ENCODE data around the gene RPL38. TPM values are rescaled to one million over a fixed set of nuclear protein-coding genes. Genes with fewer than 3 reads are reported as not detected.

RPL38 gene
- polyA plus RNA-seq, 1 of the 3 experiments (the other 2 are of a cell fraction) = 4,154 TPM

GRCh38 chr17:74212209-74212912 lies 8.9 kb downstream of the RPL38 start (continued):
- TF ChIP-seq REST (IDR thresholded peaks at IDR 0.05; ENCODE audit: low read depth, low read length) = no peak
- TF ChIP-seq USF2 (IDR thresholded peaks at IDR 0.05; ENCODE audit: borderline replicate concordance, low read depth, low read length) = no peak
- TF ChIP-seq NFIC (IDR thresholded peaks at IDR 0.05; ENCODE audit: borderline replicate concordance) = no peak
- TF ChIP-seq TCF12 (IDR thresholded peaks at IDR 0.05) = no peak
- no peak for TF ChIP-seq SIN3A (IDR thresholded peaks at IDR 0.05; ENCODE audit: borderline replicate concordance, low read depth, low read length)
- TF ChIP-seq RFX5 (IDR thresholded peaks at IDR 0.05; ENCODE audit: low read length) = no peak
- TF ChIP-seq MEF2A (IDR thresholded peaks at IDR 0.05; ENCODE audit: borderline replicate concordance, low read depth) = no peak
- TF ChIP-seq TAF1 (IDR thresholded peaks at IDR 0.05; ENCODE audit: borderline replicate concordance, low read depth, low read length) = no peak
- no peak for TF ChIP-seq TEAD4 (IDR thresholded peaks at IDR 0.05; ENCODE audit: borderline replicate concordance, insufficient read depth)
- no peak for TF ChIP-seq GABPA (IDR thresholded peaks at IDR 0.05; ENCODE audit: low read depth)

- Histone ChIP-seq H3K36me3 (replicated peaks in 1 of 2; ENCODE audit: control insufficient read depth in 1 of 2, insufficient read depth in 2 of 2, low read length in 1 of 2) (peaks cover 28 to 29% of the 10 kb centered on the region in 2 experiments), H3K9me3 (no peaks in the 10 kb centered on the region), H3K4me3 (ENCODE audit: low read depth in 2 of 2, low read length in 1 of 2) (peak within 1 kb of the TSS; percentile 55 to 69), H4K20me1 (ENCODE audit: insufficient read depth) (peaks cover 27% of the 10 kb centered on the region), H3K4me1 (ENCODE audit: control insufficient read depth in 1 of 2, insufficient read depth in 2 of 2, low read depth in 1 of 2, low read length in 1 of 2) (peaks cover 4 to 84% of the 10 kb centered on the region in 2 experiments; a peak in 3 of 4 replicates), H3K9me2 (no peaks in the 10 kb centered on the region), H3K4me2 (peak within 1 kb of the TSS; percentile 97), H3K27ac (ENCODE audit: low read depth in 2 of 2, low read length in 1 of 2) (peak within 1 kb of the TSS; percentile 57 to 74), H3F3A (replicated peaks; ENCODE audit: insufficient read depth) (peaks cover 38% of the 10 kb centered on the region), H3K79me2 (ENCODE audit: insufficient read depth) (peaks cover 10% of the 10 kb centered on the region; the same call in 1 of the 2 replicates), H3K9ac (peak within 1 kb of the TSS; percentile 67), H2AFZ (ENCODE audit: low read depth) (peak within 1 kb of the TSS; percentile 93), H3K27me3 (ENCODE audit: insufficient read depth) (no peaks in the 10 kb centered on the region)
- ChIA-PET CTCF (interaction anchor here (0.7 to 2.1 kb wide), 14 partner anchors 9 to 242 kb away, joined by 3 to 10 read pairs (median 4); partner anchors contain the start of gene RPL38), POLR2A (interaction anchor here (0.8 to 1.7 kb wide), 6 partner anchors 9 to 241 kb away, joined by 3 to 7 read pairs (median 4); partner anchors contain the start of gene RPL38)
- peak; percentile 31 for TF ChIP-seq PBX3 (IDR thresholded peaks at IDR 0.05)
- peak; percentile 44; the same call in 1 of the 2 replicates for TF ChIP-seq POLR2AphosphoS5 (IDR thresholded peaks at IDR 0.05; ENCODE audit: low read depth, low read length)
- peak; percentile 83 for TF ChIP-seq MXI1 (IDR thresholded peaks at IDR 0.05; ENCODE audit: low read depth, low read length)
- peak; percentile 78 for TF ChIP-seq MAX (IDR thresholded peaks at IDR 0.05; ENCODE audit: low read depth)
- peak; percentile 64 for TF ChIP-seq CHD2 (IDR thresholded peaks at IDR 0.05; ENCODE audit: low read length, partially characterized antibody)
- peak; percentile 22; the same call in 1 of the 2 replicates for TF ChIP-seq RAD21 (IDR thresholded peaks at IDR 0.05; ENCODE audit: low read length)
- TF ChIP-seq CTCF (IDR thresholded peaks at IDR 0.05) = peak; percentile 17
- peak; percentile 56; the same call in 1 of the 2 replicates for TF ChIP-seq TAF1 (IDR thresholded peaks at IDR 0.05; ENCODE audit: borderline replicate concordance, low read depth, low read length)
- TF ChIP-seq EP300 (IDR thresholded peaks at IDR 0.05; ENCODE audit: borderline replicate concordance in 1 of 2, low read depth in 1 of 2, low read length in 1 of 2) = no peak
- TF ChIP-seq RCOR1 (IDR thresholded peaks at IDR 0.05; ENCODE audit: low read length) = peak; percentile 22; the same call in 1 of the 2 replicates
- no peak for TF ChIP-seq TEAD4 (IDR thresholded peaks at IDR 0.05; ENCODE audit: borderline replicate concordance, insufficient read depth)
- DNase-seq = peak; percentile 97
- whole genome bisulfite sequencing (ENCODE audit: low lambda C conversion rate) = 33% methylated on average over 20 of the region's 62 CpGs
Measured at GRCh38 chr17:74212913-74213791, 9.7 kb downstream of the RPL38 start, which contains the start of gene TTYH2. TSS of gene TTYH2 (plus strand) at chr17:74213571. CDS start at chr17:74213588, 17 bp downstream.

All from SK-N-SH (cell line).